Fibroblast of mammary gland (primary cell): Measurements from ENCODE around the gene GVQW3.

Source experiments
- DNase-seq: peaks from one replicate; pipeline ENCODE4 v3.0.0-alpha.2; 2010; ENCODE audit warnings: low read depth
- H3K4me3 ChIP-seq: 2 replicates; pipeline ENCODE4 v1.5.1; 2011; ENCODE audit warnings: low read depth, mild to moderate bottlenecking, low read length, moderate library complexity; ENCODE audit not compliant: control insufficient read depth
- CTCF ChIP-seq: conservative IDR thresholded peaks from 2 replicates; pipeline ENCODE4 v1.5.1; 2011; ENCODE audit warnings: low read depth, low read length, inconsistent platforms; ENCODE audit not compliant: control insufficient read depth, insufficient read depth

Gene GVQW3

GRCh38 chr11:76455331-76455730, 74.2 kb downstream of the GVQW3 start:
- no peak for TF ChIP-seq CTCF
- DNase-seq = no peak
- no peak overlapping the region for H3K4me3 ChIP-seq

DNA sequence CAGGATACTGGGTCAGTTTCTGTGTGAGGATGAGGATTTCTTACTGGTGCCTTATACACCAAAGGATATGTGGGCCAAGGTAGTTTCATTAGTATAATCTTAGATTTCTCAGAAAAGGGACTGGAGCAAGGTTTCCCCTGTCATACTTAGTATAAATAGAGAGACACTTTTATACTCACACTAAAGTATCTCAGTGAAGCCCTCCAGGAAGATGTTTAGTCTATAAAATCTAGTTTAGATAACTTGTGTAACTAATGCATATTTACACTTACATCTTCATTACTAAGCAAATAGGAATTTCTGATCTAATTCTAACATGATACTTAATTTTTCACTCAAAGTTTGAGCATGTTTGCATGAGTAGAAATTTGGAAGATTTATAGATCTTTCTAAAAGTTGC, 74.8 kb downstream of the GVQW3 start:
- H3K4me3 ChIP-seq = no peak overlapping the region
- DNase-seq = no peak
- TF ChIP-seq CTCF = no peak

DNA sequence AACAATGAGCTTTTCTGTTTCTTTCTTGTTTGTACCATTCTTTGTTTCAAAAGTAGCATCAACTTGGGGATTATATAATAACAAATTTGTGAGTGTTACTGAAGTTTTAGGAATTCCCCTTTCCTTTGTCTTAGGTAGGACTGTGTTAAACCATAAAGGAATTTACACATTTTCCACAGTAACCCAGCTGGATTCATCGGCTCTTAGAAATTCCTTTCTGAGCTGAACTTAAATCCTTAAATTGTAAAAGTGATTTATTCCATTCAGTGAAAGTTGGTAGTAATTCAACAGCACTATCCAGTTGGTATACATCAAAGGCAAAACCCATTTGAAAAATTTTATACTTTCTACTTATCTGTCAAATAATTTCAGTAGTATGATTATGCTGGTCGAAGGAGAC, 75.4 kb downstream of the GVQW3 start:
- H3K4me3 ChIP-seq = no peak overlapping the region
- TF ChIP-seq CTCF = no peak
- DNase-seq = no peak
